Measurements from ENCODE around the gene HOMER1. TPM values are rescaled to one million over a fixed set of nuclear protein-coding genes. Genes with fewer than 3 reads are reported as not detected.

HOMER1 gene
- total and polyA plus RNA-seq, 2 of the 4 experiments (the other 2 are of a cell fraction), result 1.9 to 6.8 TPM

- Histone ChIP-seq H2AFZ (replicated peaks; ENCODE audit: low read length, poor library complexity) (no peak overlapping the region), H2AK5ac (ENCODE audit: low read depth, low read length) (no peak overlapping the region), H3K36me3 (ENCODE audit: control insufficient read depth, insufficient read depth, low read length) (no peaks in the 10 kb centered on the region), H2BK15ac (ENCODE audit: low read depth, low read length) (no peak overlapping the region), H3K79me1 (ENCODE audit: low read depth in 1 of 2, low read length in 2 of 2) (no peaks in the 10 kb centered on the region), H4K8ac (ENCODE audit: low read depth in 2 of 2, low read length in 2 of 2) (no peak overlapping the region), H3K18ac (ENCODE audit: low read depth, low read length) (no peak overlapping the region), H2AK9ac (replicated peaks; ENCODE audit: low read depth, low read length, poor library complexity) (no peak overlapping the region), H3K27ac (ENCODE audit: insufficient read depth, low read length) (no peak overlapping the region), H2BK5ac (ENCODE audit: low read depth, low read length, poor library complexity, severe bottlenecking) (no peak overlapping the region), H4K5ac (ENCODE audit: low read depth, low read length) (no peak overlapping the region), H3K9me1 (ENCODE audit: insufficient read depth, low read length) (no peaks in the 10 kb centered on the region), H3K23ac (ENCODE audit: low read depth, low read length) (no peak overlapping the region), H3K14ac (replicated peaks; ENCODE audit: low read depth, low read length) (no peak overlapping the region), H2BK20ac (ENCODE audit: low read depth, low read length) (no peak overlapping the region), H3K4me1 (ENCODE audit: control insufficient read depth, insufficient read depth, low read length) (no peaks in the 10 kb centered on the region), H4K91ac (ENCODE audit: insufficient read depth, low read depth, low read length) (no peak overlapping the region), H3K56ac (ENCODE audit: extremely low read depth, insufficient read depth, low read length) (no peak overlapping the region), H2BK120ac (ENCODE audit: low read depth, low read length) (no peak overlapping the region), H3K9ac (ENCODE audit: low read depth, low read length) (no peak overlapping the region), H3K9me3 (ENCODE audit: control insufficient read depth, insufficient read depth, low read length) (no peaks in the 10 kb centered on the region), H3K4me3 (ENCODE audit: insufficient read depth, low read depth, low read length) (no peak overlapping the region), H3K4me2 (ENCODE audit: low read depth, low read length) (no peak overlapping the region), H3K4ac (ENCODE audit: low read depth, low read length) (no peak overlapping the region), H3K27me3 (ENCODE audit: control insufficient read depth, insufficient read depth, low read length) (no peaks in the 10 kb centered on the region), H4K20me1 (ENCODE audit: insufficient read depth, low read length) (no peaks in the 10 kb centered on the region)
- intact Hi-C loops (cut with micrococcal nuclease), result no loop called here
- no TSS peak for BruUV-seq (replicated peaks)
- in situ Hi-C loops (cut with MboI; ENCODE audit: low sequenced_read_pairs), result no loop called here
- 67% methylated on average over 1 of the region's 1 CpG; no CpG with 5 or more reads in 1 of the 2 experiments for WGBS, 2 experiments (ENCODE audit: extremely low coverage in 2 of 2, insufficient read length in 1 of 2)
- DNase-seq (no peak), ATAC-seq (ENCODE audit: low read depth) (no peak)
- dilution Hi-C loops (cut with HindIII; ENCODE audit: low sequenced_read_pairs, unreplicated experiment), result no loop called here
- ChIA-PET POLR2A (ENCODE audit: unreplicated experiment) (no interaction called here), CTCF (no interaction called here)
- no peak for TF ChIP-seq SMC3 (IDR thresholded peaks at IDR 0.05; ENCODE audit: low read depth, low read length)
- no peak for TF ChIP-seq RCOR1 (IDR thresholded peaks at IDR 0.05; ENCODE audit: insufficient replicate concordance, low read length)
- no peak for TF ChIP-seq BHLHE40 (IDR thresholded peaks at IDR 0.05; ENCODE audit: low read depth, low read length)
- no peak for TF ChIP-seq NFE2L2 (IDR thresholded peaks at IDR 0.05; ENCODE audit: low read depth, low read length)
- TF ChIP-seq RAD21 (IDR thresholded peaks at IDR 0.05; ENCODE audit: low read length), result no peak
- no peak for TF ChIP-seq ELK1 (IDR thresholded peaks at IDR 0.05; ENCODE audit: borderline replicate concordance, low read depth, low read length)
- no peak for TF ChIP-seq CHD1 (IDR thresholded peaks at IDR 0.05; ENCODE audit: low read depth, low read length)
- no peak for TF ChIP-seq MXI1 (IDR thresholded peaks at IDR 0.05; ENCODE audit: borderline replicate concordance, low read depth, low read length)
- no peak for TF ChIP-seq MAZ (IDR thresholded peaks at IDR 0.05; ENCODE audit: borderline replicate concordance, low read depth, low read length)
- no peak for TF ChIP-seq MAFK (IDR thresholded peaks at IDR 0.05; ENCODE audit: low read depth, low read length)
- TF ChIP-seq CTCF (conservative IDR thresholded peaks at IDR 0.05; ENCODE audit: low read depth, low read length), result no peak
- TF ChIP-seq CEBPB (IDR thresholded peaks at IDR 0.05; ENCODE audit: low read depth, low read length), result no peak
- no peak for TF ChIP-seq FOS (IDR thresholded peaks at IDR 0.05; ENCODE audit: low read depth, low read length)
Observed at GRCh38 chr5:79521156-79521555, 7.2 kb upstream of the HOMER1 start.
